Activated CD8-positive, alpha-beta memory T cell treated with anti-CD3 and anti-CD28 coated beads for 24 hours (primary cell): ENCODE results near the gene GAB2.

Experiments
- DNase-seq: peaks from one replicate; pipeline ENCODE4 v3.0.0-alpha.2; 2020

The GAB2 gene

GRCh38 chr11:78426845-78427244, 9.2 kb upstream of the GAB2 start:
- DNase-seq = no peak

GRCh38 chr11:78425399-78426070, 7.9 kb upstream of the GAB2 start:
- DNase-seq = no peak

- DNase-seq = no peak
These were observed 7.0 kb upstream of the GAB2 start for GRCh38 chr11:78424334-78425270.

- DNase-seq = no peak
These were observed 5.6 kb upstream of the GAB2 start for GRCh38 chr11:78423241-78423640.

- peak; percentile 74 for DNase-seq
These were observed 3.2 kb upstream of the GAB2 start for GRCh38 chr11:78420796-78421209.

GRCh38 chr11:78420255-78420764, 2.7 kb upstream of the GAB2 start:
- DNase-seq = peak; percentile 68

- no peak for DNase-seq
These were observed 1.7 kb upstream of the GAB2 start for GRCh38 chr11:78419327-78419726.

GRCh38 chr11:78418584-78419211, 1.1 kb upstream of the GAB2 start:
- no peak for DNase-seq

GRCh38 chr11:78417888-78418583, 416 bp upstream of the GAB2 start:
- peak; percentile 85 for DNase-seq

GRCh38 chr11:78416285-78417174, 1.1 kb downstream of the GAB2 start:
- peak; percentile 88 for DNase-seq

GRCh38 chr11:78415338-78415737, 2.3 kb downstream of the GAB2 start:
- no peak for DNase-seq

- DNase-seq = no peak
These were observed 3.1 kb downstream of the GAB2 start for GRCh38 chr11:78414321-78415051.

GRCh38 chr11:78408619-78409018, 9.0 kb downstream of the GAB2 start:
- DNase-seq = no peak

GRCh38 chr11:78406568-78407196, 10.9 kb downstream of the GAB2 start:
- DNase-seq = no peak

GRCh38 chr11:78405805-78406204, 11.8 kb downstream of the GAB2 start:
- DNase-seq = no peak

GRCh38 chr11:78403781-78404180, 13.8 kb downstream of the GAB2 start:
- no peak for DNase-seq

- DNase-seq = no peak
These were observed 14.8 kb downstream of the GAB2 start for GRCh38 chr11:78402847-78403246.

- no peak for DNase-seq
These were observed 16.9 kb downstream of the GAB2 start for GRCh38 chr11:78400702-78401101.

- DNase-seq = no peak
These were observed 17.5 kb downstream of the GAB2 start for GRCh38 chr11:78400116-78400515.

- DNase-seq = no peak
These were observed 18.5 kb downstream of the GAB2 start for GRCh38 chr11:78399136-78399535.

GRCh38 chr11:78398715-78399114, 18.9 kb downstream of the GAB2 start:
- DNase-seq = no peak
